Measurements from ENCODE around the gene NR2E1.

NR2E1 gene

DNA sequence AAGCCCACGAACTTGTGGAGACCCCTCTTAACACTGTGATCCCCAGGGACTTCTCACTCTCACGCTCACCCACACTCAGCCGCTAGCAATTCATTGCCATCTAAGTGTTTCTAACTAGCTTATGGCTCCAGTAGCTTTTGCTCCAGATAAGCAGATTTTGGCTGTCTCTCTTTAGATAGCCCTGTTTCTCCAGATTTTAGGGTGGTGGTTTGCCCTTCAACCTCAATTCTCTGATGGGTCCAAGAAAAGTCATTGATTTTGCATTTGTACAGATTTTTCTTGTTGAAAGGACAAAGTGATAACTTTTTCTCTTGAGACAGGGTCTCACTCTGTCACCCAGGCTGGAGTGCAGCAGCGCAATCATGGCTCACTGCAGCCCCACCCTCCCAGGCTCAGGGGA, 41.2 kb downstream of the NR2E1 start:
- no peaks in the 10 kb centered on the region for H3K9me2 ChIP-seq (replicated peaks; ENCODE audit: control insufficient read depth, low read length)
- no peak overlapping the region for H3K4me3 ChIP-seq (ENCODE audit: low read length)
- H3K4me1 ChIP-seq (ENCODE audit: control insufficient read depth, low read length), result no peaks in the 10 kb centered on the region
- TF ChIP-seq, protein P1, sequence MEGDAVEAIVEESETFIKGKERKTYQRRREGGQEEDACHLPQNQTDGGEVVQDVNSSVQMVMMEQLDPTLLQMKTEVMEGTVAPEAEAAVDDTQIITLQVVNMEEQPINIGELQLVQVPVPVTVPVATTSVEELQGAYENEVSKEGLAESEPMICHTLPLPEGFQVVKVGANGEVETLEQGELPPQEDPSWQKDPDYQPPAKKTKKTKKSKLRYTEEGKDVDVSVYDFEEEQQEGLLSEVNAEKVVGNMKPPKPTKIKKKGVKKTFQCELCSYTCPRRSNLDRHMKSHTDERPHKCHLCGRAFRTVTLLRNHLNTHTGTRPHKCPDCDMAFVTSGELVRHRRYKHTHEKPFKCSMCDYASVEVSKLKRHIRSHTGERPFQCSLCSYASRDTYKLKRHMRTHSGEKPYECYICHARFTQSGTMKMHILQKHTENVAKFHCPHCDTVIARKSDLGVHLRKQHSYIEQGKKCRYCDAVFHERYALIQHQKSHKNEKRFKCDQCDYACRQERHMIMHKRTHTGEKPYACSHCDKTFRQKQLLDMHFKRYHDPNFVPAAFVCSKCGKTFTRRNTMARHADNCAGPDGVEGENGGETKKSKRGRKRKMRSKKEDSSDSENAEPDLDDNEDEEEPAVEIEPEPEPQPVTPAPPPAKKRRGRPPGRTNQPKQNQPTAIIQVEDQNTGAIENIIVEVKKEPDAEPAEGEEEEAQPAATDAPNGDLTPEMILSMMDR (IDR thresholded peaks at IDR 0.05; ENCODE audit: low read depth, low read length, poor library complexity, severe bottlenecking), result no peak
- no peak for TF ChIP-seq EZH2phosphoT487 (IDR thresholded peaks at IDR 0.05; ENCODE audit: borderline replicate concordance, low read length)
- no peaks in the 10 kb centered on the region for H3K79me2 ChIP-seq (ENCODE audit: control insufficient read depth, low read length)
- no peaks in the 10 kb centered on the region for H3K27me3 ChIP-seq (ENCODE audit: control insufficient read depth, low read length)
- no peak overlapping the region for H3K27ac ChIP-seq (ENCODE audit: low read depth, low read length)
- peaks cover 9% of the 10 kb centered on the region for H3K36me3 ChIP-seq (ENCODE audit: control insufficient read depth, low read length)
- no peak overlapping the region for H3K4me2 ChIP-seq (ENCODE audit: low read length)
- H3K9me3 ChIP-seq (ENCODE audit: control insufficient read depth, insufficient read depth, low read length), result no peaks in the 10 kb centered on the region
- no peaks in the 10 kb centered on the region for H4K20me1 ChIP-seq (ENCODE audit: control insufficient read depth, insufficient read depth, low read depth, low read length)
- H3F3A ChIP-seq (ENCODE audit: control insufficient read depth, insufficient read depth), result peaks cover 7% of the 10 kb centered on the region; the same call in 1 of the 2 replicates

DNA sequence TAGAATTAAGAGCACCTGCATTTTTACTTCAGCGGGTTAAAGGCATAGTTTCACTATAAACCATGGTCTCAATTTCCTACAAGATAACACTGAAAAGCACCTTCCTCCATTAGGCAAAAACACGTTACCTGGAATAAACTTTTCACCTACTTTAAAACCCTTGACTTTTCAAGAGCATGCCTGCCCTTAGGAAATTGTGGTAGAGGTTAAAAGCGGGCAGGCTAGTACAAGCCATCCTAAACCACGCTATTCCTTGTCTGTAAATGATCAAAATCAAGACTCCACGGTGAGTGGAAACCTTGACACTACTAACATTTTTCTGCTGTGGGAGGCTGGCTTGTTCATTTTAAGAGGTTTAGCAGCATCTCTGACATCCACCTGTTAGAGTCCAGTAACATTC, 43.9 kb downstream of the NR2E1 start:
- Histone ChIP-seq H3K27ac (ENCODE audit: low read depth, low read length) (no peak overlapping the region), H3K36me3 (ENCODE audit: control insufficient read depth, low read length) (peaks cover 12% of the 10 kb centered on the region), H3K9me2 (replicated peaks; ENCODE audit: control insufficient read depth, low read length) (no peaks in the 10 kb centered on the region), H3K4me3 (ENCODE audit: low read length) (no peak overlapping the region), H3K79me2 (ENCODE audit: control insufficient read depth, low read length) (no peaks in the 10 kb centered on the region), H3F3A (ENCODE audit: control insufficient read depth, insufficient read depth) (peaks cover 7% of the 10 kb centered on the region; the same call in 1 of the 2 replicates), H3K9me3 (ENCODE audit: control insufficient read depth, insufficient read depth, low read length) (no peaks in the 10 kb centered on the region), H3K27me3 (ENCODE audit: control insufficient read depth, low read length) (no peaks in the 10 kb centered on the region), H3K4me2 (ENCODE audit: low read length) (no peak overlapping the region), H4K20me1 (ENCODE audit: control insufficient read depth, insufficient read depth, low read depth, low read length) (no peaks in the 10 kb centered on the region), H3K4me1 (ENCODE audit: control insufficient read depth, low read length) (no peaks in the 10 kb centered on the region)
- TF ChIP-seq, protein P1 (IDR thresholded peaks at IDR 0.05; ENCODE audit: low read depth, low read length, poor library complexity, severe bottlenecking), result no peak
- no peak for TF ChIP-seq EZH2phosphoT487 (IDR thresholded peaks at IDR 0.05; ENCODE audit: borderline replicate concordance, low read length)

DNA sequence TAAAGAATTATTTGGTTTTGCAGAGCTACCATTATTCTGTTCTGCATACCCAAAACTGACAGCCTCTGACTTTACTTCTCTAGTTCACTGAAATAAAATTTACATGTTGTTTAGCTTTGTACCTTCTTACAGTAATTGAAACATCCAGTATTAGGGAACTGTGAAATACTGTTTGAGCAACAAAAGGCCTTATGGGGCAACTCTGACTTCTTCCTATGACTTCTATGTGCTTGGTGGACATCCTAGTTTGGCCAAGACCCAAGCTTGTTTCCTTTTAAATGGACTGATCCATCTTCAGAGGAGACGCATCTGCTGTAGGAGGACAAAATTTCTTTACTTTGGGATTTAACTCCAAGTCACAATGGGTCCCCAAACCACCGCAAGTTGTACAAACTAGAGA, 44.7 kb downstream of the NR2E1 start:
- Histone ChIP-seq H3K9me3 (ENCODE audit: control insufficient read depth, insufficient read depth, low read length) (no peaks in the 10 kb centered on the region), H3K9me2 (replicated peaks; ENCODE audit: control insufficient read depth, low read length) (no peaks in the 10 kb centered on the region), H3K27me3 (ENCODE audit: control insufficient read depth, low read length) (no peaks in the 10 kb centered on the region), H3K4me1 (ENCODE audit: control insufficient read depth, low read length) (no peaks in the 10 kb centered on the region), H3K4me3 (ENCODE audit: low read length) (no peak overlapping the region), H3K4me2 (ENCODE audit: low read length) (no peak overlapping the region), H3K79me2 (ENCODE audit: control insufficient read depth, low read length) (no peaks in the 10 kb centered on the region), H3F3A (ENCODE audit: control insufficient read depth, insufficient read depth) (no peaks in the 10 kb centered on the region), H3K36me3 (ENCODE audit: control insufficient read depth, low read length) (peaks cover 15% of the 10 kb centered on the region), H4K20me1 (ENCODE audit: control insufficient read depth, insufficient read depth, low read depth, low read length) (no peaks in the 10 kb centered on the region), H3K27ac (ENCODE audit: low read depth, low read length) (no peak overlapping the region)
- TF ChIP-seq, protein P1 (IDR thresholded peaks at IDR 0.05; ENCODE audit: low read depth, low read length, poor library complexity, severe bottlenecking), result no peak
- no peak for TF ChIP-seq EZH2phosphoT487 (IDR thresholded peaks at IDR 0.05; ENCODE audit: borderline replicate concordance, low read length)
